DMS 273 (cell line): ENCODE results near the gene ARMC2.
A peak's percentile ranks its signal among the peaks of the same experiment; 100 is the strongest.
"Not testable (repeated sequence)": the region's sequence is repeated elsewhere in the genome, so short reads cannot be mapped to it uniquely, and the experiment has no call there.

Experiments
- DNase-seq: peaks from one replicate; lab custom pipeline; 2025; ENCODE audit not compliant: unreplicated experiment; lab: John Stamatoyannopoulos, UW

The ARMC2 gene

DNA sequence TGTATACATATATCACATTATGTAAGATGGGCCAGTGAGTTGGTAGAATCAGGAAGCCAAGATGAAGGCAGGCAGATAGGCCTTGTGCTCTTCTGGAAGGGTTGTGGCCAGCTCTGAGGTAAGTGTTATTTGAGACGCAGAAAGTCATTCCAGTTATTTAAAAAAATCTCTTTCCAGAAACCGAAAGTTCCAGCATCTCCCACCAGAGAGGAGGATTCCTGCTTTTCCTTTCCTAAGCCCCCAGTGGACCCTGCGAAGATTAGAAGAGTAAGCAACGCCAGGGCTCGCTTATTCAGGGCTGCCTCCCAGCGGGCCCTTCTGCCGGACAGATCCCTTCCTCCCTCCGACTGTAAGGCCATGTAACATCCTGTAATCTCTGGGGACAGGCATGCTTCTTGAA lies 20.4 kb downstream of the ARMC2 start:
- DNase-seq: no peak

DNA sequence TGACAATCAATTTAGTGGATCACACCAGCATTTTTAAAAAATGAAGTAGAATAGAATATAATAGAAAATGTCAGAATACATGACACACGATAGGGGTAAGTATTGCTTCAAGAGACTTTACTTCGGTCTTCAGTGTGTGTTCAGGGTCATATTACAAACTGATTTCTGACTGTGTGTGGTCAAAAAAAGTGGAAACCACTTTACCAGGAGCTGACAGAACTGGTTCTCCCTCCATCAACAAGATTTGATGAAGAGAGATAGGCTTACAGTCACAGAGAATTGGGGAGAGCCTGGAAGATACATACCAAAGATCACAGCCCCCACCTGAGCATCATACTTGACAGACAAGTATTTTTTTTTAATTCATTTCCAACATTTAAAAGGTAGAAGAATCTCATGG lies 21.7 kb downstream of the ARMC2 start:
- no peak for DNase-seq

DNA sequence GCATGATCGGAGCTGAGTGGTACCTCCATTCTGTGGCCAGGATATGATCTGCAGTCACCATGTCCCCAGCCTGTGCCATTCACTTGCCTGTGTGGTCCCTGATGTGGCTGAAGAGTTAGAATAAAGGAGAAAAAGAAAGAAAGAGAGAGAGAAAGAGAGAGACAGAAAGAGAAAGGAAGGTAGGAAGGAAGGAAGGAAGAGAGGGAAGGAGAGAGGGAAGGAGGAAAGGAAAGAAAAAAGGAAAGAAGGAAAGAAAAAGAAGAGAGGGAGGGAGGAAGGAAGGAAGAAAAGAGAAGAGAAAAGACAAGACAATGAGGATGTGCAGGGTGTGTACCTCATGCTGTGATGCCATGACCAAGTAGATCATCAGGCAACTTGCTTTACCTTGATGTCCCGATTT lies 22.1 kb downstream of the ARMC2 start:
- DNase-seq: no peak

DNA sequence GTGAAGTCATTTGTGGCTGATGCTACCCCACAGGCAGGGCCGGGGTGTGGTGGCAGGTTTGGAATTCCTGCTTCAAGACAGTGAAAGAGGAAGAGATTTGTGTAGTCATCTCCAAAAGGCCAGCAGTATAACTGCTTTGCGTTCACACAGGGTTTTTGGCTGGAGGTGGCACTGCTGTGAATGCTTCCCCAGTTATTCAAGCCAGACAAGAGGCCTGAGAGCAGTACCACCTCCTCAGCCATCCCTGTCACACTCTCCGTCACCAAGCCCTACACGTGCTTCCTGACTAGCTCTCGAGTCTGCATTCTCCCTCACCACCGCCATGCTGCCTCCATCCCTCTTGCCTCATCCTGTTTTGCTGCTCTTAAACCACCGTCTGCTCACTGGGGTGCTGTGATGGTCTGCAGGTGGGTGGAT lies 23.9 kb downstream of the ARMC2 start:
- DNase-seq: no peak

DNA sequence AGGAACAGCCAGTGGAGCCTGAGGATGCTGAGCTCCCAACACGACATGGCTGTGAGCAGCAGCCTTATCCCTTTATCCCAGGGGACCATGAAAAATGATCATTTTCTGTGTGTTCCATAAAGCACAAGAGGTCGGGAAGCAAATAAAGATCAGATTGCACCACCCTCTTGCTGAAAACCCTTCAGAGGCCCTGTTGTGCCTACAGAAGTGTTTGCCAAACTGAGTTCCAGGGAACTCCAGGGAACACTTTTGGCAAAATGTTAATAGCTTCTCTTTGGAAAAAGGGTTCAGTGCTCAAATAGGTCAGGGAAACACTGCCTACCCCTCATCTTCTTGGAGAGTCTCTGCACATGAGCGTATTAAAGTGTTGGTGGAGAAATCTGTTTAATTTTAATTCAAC lies 24.4 kb downstream of the ARMC2 start:
- DNase-seq: no peak

DNA sequence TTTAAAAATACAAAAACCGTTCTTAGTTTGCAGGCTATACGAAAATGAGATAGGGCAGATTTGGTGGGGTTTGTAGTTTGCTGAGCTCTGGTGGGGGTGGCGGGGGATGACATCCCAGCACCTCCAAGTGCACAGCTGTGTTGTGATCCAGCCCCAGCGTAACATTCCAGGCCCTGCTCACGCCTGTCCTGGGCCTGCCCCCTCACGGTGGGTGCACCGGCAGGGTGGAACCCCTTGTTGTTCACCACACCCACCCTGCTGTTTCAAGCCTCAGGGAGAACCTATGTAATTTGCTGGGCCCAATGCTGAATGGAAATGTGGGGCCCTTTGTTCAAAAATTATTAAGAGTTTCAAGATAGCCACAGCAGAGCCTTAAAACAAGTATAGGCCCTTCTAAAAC lies 25.0 kb downstream of the ARMC2 start:
- no peak for DNase-seq

DNA sequence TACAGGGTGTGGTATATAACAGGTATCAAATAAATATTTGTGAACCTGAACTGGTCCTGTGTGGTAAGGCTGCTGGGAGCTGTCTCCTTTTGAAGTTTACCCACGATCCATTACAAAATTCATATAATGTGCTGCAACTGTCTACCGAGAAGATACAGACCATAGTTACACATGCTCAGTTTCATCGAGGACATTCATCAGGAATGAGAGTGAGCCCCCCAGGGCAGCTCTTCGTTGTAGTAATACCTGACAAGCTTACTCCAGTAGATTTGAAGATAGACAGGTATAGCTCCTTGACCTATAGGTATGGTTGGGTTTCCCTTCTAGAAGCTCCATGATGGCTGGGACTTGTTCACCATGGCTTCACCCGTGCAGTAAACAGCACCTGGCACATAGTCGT lies 25.7 kb downstream of the ARMC2 start:
- no peak for DNase-seq

DNA sequence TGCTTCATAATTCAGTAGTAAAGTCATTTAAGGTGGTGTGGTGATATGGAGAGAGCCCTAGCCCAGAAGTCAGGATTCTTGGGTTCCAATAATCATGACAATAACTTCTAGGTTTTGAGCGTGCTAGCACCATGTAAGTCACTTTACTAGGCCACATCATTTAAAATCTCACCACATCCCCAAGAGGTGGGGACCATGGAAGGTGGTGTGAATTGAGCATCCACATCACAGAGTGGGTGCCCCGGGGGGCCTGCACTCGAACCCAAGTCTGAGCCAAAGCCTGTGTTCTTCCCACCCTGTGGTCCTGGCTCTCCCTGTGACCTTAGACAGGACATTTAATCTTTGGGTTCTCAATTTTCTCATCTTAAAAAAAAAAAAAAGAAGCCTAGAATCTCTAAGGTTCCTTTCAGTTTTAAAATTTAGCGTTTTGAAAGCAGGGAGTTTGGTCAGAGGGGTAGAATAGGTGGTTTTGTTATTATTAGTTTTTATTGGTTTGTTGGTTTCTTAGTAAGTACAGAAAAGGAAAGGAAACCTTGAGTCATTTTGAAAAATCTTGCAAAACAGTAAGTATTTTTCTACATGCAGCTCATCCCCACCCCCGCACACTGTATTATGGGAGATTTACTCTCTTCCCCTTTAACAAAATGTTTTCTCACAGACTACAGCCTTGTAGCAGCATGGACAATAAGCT lies 26.4 kb downstream of the ARMC2 start:
- no peak for DNase-seq

DNA sequence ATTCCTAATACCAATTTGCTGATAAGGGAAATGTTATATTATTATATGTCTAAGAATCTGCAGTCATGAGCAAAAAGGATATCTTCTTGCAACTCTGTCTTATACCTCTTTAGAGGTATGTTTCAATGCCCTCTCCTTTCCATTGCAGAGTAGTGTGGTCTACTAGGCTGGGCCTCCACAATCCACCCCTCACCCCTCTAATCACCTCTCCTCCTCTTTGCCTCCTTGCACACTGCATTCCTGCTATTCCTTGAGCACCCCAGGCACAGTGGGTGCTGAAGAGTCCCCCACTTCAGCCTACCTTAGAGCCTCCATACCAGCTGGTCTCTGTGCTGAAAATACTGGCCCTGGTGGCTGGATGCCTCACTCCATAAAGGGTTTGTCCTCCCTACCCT lies 26.9 kb downstream of the ARMC2 start:
- no peak for DNase-seq

DNA sequence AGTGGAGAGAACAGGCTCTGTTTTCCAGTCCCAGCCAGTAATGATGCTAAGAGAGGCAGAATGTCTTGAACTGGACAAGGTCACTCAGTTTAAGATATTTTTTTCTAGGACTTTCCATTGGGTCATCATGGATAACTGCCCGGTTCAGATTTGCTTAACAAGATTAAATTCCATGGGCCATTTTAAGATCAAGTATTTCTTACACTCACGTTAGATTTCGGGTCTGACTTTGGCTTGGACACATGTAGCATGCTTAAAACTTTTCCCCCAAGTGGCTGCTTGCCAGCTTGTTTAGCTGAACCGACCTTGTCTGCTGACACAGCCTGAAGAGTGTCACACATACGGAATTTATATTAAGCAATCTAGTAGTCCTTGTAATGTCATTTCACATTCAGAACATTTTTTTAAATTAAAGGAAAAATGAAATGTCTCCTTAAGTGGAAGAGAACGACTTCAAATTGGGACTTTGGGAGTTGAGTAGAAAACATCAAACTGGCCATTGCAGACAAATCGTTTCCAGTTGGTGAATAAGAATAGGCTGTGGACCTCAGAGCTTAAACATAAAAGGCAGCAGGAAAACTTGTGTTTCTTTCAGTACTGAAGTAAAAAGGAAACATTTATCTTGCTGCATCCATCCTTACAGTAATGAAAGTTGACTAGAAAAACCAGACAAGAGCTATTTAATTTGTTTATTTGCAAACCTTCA lies 29.0 kb downstream of the ARMC2 start:
- DNase-seq: no peak

DNA sequence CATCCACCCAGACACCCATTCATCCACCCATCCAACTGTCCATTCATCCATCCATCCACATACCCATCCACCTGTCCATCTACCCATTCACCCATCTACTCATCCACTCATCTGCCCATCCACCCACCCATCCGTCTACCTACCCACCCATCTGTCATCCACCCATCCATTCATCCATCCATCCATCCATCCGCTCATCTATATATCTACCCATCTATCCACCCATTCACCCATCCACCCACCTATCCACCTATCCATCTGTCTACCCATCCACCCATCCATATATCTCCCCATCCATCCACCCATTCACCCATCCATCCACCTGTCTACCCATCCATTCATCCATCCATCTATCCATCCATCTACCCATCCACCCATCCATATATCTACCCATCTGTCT lies 30.7 kb downstream of the ARMC2 start:
- no peak for DNase-seq

DNA sequence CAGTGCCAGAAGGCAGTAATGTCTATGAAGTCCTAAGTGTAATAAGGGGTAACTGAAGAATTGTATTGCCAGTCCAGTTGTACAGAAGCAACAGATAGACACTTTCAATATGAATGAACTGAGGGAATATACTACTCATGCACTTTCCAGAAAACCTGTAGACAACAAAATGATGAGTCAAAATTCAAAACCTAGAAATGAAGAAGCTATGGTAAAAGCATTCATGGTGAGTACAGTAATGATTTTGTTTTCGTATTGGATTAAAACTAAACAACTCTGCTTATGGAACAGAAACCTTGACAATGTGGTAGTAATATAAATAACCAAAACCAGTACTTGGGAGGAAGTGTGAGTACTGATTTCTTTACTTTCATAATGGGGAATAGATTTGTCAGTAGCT lies 35.0 kb downstream of the ARMC2 start:
- no peak for DNase-seq

DNA sequence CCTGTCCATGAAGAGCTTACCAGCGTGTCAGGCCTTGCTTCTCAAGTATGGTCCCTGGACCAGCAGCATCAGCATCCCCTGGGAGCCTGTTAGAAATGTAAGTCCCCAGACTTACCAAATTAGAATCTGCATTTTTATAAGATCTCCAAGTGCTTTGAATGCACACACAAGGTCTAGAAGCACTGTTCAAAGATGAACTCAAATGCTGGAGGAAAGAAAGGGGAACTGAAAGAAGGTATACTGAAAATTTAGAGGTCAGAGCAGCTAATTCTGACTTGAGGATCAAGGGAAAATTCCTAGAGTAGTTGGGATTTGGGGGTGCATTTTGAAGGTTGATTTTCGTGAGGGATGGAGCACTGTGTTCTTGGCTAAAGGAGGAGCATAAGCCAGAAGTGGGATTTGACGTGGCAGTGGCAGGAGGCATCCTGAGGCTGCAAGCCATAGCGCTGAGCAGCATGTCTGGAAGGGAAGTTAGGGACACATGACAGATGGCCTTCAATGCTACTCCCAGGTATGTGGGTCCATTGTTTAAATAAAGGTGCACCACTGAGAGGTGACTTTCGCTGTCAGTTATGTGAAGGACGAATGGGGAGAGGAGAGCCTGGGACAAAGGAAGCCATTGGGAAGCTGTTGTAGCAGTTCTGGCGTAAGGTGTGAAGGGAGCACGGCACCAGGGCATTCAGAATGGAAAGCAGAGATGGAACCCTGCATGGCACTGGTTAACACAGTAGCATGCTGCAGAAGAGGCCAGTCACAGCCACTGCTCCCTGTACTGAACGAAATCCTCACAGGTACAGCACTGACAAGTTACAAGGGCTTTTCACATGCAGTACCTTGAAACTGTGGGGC lies 36.2 kb downstream of the ARMC2 start:
- DNase-seq: no peak

DNA sequence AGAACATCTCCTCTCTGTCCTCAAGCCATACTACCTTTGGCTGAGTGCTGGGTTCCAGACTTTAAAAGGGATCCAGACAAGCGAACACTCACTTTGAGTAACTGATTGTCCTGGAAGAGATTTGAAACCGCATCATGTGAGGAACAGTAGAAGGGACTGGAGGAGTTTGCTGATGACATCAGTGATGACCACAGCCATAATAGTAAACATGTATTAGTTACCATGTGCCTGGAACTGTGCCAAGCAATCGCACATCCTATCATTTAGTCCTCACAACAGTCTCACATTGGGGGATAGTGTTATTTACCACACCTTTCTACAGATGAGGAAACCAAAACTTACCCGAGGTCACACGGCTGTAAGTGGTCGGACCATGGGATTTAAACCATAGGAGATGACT lies 39.8 kb downstream of the ARMC2 start:
- DNase-seq: peak; percentile 10

DNA sequence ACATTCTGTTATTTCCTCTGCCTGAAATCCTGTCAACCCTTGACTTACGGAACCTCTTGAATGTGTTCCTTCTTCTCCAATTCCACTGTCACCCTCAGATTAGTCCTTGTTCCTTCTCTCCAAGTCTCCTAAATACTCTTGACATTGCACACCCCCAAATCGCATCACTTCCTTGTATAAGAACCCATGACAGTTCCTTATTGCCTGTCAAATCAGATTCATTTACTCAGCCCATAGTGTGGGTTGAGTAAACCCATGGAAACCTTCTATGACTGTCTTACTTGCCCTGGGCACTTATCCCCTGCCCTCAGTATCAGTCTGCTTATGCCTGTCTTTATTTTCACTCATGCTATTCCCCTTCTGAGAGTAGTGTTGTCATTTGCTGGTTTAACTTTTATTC lies 40.5 kb downstream of the ARMC2 start:
- no peak for DNase-seq

DNA sequence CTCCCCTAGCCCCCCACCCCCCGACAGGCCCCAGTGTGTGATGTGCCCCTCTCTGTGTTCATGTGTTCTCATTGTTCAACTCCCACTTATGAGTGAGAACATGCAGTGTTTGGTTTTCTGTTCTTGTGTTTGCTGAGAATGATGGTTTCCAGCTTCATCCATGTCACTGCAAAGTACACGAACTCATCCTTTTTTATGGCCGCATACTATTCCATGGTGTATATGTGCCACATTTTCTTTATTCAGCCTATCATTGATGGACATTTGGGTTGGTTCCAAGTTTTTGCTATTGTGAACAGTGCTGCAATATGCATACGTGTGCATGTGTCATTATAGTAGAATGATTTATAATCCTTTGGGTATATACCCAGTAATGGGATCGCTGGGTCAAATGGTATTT lies 42.7 kb downstream of the ARMC2 start:
- DNase-seq: not testable (repeated sequence)

DNA sequence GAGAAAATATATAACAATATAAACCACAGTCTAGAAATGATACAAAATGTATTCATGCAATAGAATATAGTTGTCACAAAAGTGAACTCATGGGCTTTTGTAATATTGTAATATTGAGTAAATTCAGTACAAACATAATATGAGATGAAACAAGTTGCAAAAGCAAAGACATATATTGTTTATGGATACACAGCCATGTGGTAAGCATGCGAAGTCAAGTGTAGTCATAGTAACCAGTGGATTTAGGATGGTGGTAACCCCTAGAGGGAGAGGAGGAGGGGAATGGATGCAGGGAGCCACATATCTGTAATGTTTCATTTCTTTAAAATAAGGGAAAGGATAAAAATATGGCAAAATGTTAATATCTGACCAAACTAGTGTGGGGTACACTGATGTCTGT lies 47.3 kb downstream of the ARMC2 start:
- peak; percentile 8 for DNase-seq

DNA sequence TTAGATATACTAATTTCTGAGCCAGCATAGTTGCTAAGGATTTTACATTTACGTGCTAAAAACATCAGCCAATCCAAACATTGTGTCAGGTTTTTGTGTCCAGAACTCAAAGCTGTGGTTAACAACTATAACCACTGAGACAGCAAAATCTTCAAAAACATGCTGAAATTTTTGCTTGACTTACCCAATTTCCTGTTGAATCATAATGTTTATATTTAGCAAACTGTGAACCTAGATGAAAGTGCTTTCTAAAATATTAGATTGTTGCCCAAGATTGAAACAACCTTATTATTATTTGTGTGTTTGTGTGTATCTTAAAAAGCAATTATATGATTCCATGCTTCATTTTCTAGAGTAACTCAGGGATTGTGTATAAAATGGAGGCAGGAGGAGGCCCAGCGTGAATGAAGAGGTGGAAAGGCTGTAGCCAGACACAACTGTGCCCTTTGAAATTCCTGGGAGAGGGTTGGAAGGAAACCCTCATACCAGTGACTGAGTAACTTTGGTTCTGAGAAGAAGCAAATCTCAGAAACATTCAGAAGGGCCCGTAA lies 48.0 kb downstream of the ARMC2 start:
- no peak for DNase-seq

DNA sequence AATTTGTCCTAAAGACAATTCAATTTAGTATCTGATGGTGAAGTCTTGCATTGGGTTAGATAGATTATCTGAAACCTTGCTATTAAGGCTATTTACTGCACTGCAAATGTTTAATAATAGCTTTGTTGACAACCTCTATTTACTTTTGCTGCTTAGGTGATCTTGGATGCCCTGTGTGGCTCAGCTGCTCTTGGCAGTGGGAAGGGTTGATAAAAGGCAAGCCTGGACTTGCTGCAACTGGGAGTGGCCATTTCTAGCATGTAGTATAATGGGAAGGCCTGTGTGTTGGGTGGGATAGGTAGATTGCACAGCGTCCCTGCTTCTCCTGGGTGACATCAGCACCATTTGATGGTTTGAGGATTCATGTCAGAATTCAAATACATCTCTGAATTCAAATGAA lies 49.1 kb downstream of the ARMC2 start:
- peak; percentile 58 for DNase-seq

DNA sequence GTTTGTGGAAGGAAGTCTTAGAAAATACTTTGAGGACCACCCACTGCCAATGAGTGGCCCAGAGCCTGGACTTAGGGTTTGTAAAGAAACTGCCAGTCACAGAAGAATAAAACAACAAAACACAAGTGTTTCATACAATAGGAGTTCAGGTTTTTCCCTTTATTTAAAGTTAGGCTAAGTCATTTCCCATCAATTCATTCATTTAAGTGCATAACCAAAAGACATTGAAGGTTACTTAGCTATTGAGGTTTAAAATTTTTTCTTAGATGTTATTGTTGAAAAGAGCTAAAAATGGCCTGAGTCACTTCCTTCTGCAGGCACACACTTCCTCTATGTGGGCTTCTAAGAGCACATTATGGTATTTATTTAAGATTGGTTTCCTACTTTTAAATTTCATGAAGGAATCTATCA lies 54.2 kb downstream of the ARMC2 start:
- no peak for DNase-seq

DNA sequence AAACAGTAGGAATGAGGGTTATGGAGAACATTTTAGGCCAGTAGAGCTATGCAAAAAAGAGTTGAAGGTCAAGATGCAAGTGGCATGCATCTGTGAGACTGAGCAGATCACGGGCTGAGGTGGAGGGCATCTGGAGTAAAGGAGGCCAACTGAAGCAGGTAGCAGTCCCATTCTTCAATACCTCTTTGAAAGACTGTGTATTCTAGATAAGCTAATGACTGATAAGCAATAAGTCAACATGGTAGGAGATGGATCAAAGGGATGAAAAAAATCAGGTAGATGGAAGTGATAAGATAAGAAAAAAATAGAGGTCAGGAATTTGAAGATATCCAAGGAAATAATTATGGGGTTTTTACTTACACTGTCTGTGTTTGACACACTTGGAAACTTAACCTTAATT lies 55.6 kb downstream of the ARMC2 start:
- no peak for DNase-seq

DNA sequence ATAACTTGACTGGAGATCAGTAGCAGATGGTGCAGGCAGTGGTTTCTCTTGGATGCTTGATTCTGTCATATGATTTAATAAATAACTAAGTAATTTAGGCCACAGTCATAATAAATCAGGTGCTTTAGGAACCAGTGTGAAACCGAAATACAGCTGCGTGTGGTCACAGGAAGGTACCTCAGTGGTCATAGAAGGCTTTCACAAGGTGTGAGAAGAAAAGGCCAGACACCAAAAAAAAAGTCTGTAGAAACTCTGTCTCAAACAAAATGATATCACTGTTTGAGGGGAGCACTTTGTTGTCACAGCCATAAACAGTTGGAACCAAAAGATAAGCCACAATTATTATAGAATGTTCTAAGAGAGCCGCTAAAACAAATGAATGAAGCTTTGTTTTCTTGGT lies 56.5 kb downstream of the ARMC2 start:
- no peak for DNase-seq
